NCI-H2029 (cell line): Measurements from ENCODE around the gene TMIGD2.
A peak's percentile ranks its signal among the peaks of the same experiment; 100 is the strongest.
"Not testable (repeated sequence)": the region's sequence is repeated elsewhere in the genome, so short reads cannot be mapped to it uniquely, and the experiment has no call there.

Source experiments
- DNase-seq: peaks from one replicate; lab custom pipeline; 2025; lab: John Stamatoyannopoulos, UW

Gene TMIGD2

GRCh38 chr19:4302243-4302640 is at the start of gene TMIGD2:
Gene TMIGD2, minus strand, starts transcription at chr19:4302389. Its CDS starts 4 bp downstream, at chr19:4302385.
- no peak for DNase-seq

- no peak for DNase-seq
Measured at GRCh38 chr19:4350726-4351125, 48.5 kb upstream of the TMIGD2 start.

GRCh38 chr19:4350111-4350510 is 47.9 kb upstream of the TMIGD2 start:
- DNase-seq, result no peak

- DNase-seq, result not testable (repeated sequence)
Measured at GRCh38 chr19:4349225-4349624, 47.0 kb upstream of the TMIGD2 start.

GRCh38 chr19:4347521-4347920 is 45.3 kb upstream of the TMIGD2 start:
- DNase-seq, result no peak

- DNase-seq, result no peak
Measured at GRCh38 chr19:4346020-4346383, 43.8 kb upstream of the TMIGD2 start.

- no peak for DNase-seq
Measured at GRCh38 chr19:4345342-4346019, 43.3 kb upstream of the TMIGD2 start.

GRCh38 chr19:4343370-4344307 is 41.5 kb upstream of the TMIGD2 start, which contains the start of gene MPND:
Gene MPND, plus strand, starts transcription at chr19:4343562. Its CDS starts 32 bp downstream, at chr19:4343594.
- peak; percentile 79 for DNase-seq

GRCh38 chr19:4342615-4343369 is 40.6 kb upstream of the TMIGD2 start:
- peak; percentile 99 for DNase-seq

GRCh38 chr19:4342314-4342614 is 40.1 kb upstream of the TMIGD2 start:
- DNase-seq, result no peak

- DNase-seq, result peak; percentile 23
Measured at GRCh38 chr19:4338441-4339355, 36.5 kb upstream of the TMIGD2 start, which contains the start of gene STAP2. Gene STAP2, minus strand, starts transcription at chr19:4338827. Its CDS starts 74 bp downstream, at chr19:4338753.

- DNase-seq, result no peak
Measured at GRCh38 chr19:4337906-4338440, 35.8 kb upstream of the TMIGD2 start.

GRCh38 chr19:4334929-4335570 is 32.9 kb upstream of the TMIGD2 start:
- no peak for DNase-seq

GRCh38 chr19:4329858-4330257 is 27.7 kb upstream of the TMIGD2 start:
- no peak for DNase-seq

GRCh38 chr19:4328991-4329681 is 26.9 kb upstream of the TMIGD2 start:
- not testable (repeated sequence) for DNase-seq

- DNase-seq, result no peak
Measured at GRCh38 chr19:4328243-4328990, 26.2 kb upstream of the TMIGD2 start.

- DNase-seq, result no peak
Measured at GRCh38 chr19:4327877-4328242, 25.7 kb upstream of the TMIGD2 start.

- DNase-seq, result no peak
Measured at GRCh38 chr19:4327252-4327876, 25.2 kb upstream of the TMIGD2 start.

GRCh38 chr19:4326837-4327251 is 24.7 kb upstream of the TMIGD2 start:
- no peak for DNase-seq
